Transverse colon (tissue), 3 donors: Measurements from ENCODE around the gene RASAL2.

Source experiments
- CTCF ChIP-seq, 5 experiments: fragments of 200-600 bp in 3 of 5; fragments of 450-650 bp in 2 of 5; sonication (generic) in 3 of 5; IDR thresholded peaks; 1 replicate in 2 of 5; 2 replicates in 3 of 5; pipeline ENCODE4 v1.5.1; 2016 to 2017; ENCODE audit warnings: antibody characterized with exemption in 5 of 5, inconsistent platforms in 3 of 5, mild to moderate bottlenecking in 2 of 5, moderate library complexity in 1 of 5
- EP300 ChIP-seq: sonication (generic); formaldehyde crosslinking; IDR thresholded peaks from one replicate; pipeline ENCODE4 v1.6.1; 2017; ENCODE audit warnings: antibody characterized with exemption, low read depth
- POLR2A ChIP-seq: fragments of 450-650 bp; IDR thresholded peaks from one replicate; pipeline ENCODE4 v1.6.1; 2016; ENCODE audit warnings: antibody characterized with exemption, mild to moderate bottlenecking, moderate library complexity

GRCh38 chr1:178133239-178133989 is 39.5 kb downstream of the RASAL2 start:
- TF ChIP-seq POLR2A (no peak), CTCF (IDR thresholded peaks at IDR 0.05) (no peak), EP300 (no peak)
